Activated T-cell treated with anti-CD3 and anti-CD28 coated beads for 4 hours (primary cell): ENCODE data around the gene RLBP1.

Experiments used
- DNase-seq: peaks from one replicate; pipeline ENCODE4 v3.0.0-alpha.2; 2020

RLBP1 gene

DNA sequence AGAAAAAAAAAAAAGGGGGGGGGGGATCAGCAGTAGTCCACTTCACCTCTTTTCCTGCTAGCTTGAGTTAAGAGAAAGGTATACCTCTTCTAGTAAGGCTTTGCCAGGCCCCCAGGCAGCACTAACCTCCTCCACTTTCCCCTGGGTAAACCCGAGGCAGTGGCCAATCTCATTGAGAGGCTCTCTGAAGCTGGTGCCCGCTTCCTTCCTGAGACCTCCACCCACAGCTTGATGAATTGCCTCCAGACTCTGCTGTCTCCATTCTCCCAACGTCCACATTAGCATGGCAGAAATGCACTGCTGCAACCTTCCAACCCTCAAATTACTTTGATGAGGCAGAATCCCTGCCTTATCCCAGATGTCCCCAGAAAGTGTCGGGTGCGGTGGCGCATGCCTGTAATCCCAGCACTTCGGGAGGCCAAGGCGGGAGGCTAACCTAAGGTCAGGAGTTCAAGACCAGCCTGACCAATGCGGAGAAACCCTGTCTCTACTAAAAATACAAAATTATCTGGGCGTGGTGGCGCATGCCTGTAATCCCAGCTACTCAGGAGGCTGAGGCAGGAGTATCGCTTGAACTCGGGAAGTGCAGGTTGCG, 15.3 kb downstream of the RLBP1 start:
- no peak for DNase-seq

- DNase-seq: peak; percentile 17
These were observed 17.6 kb downstream of the RLBP1 start for GRCh38 chr15:89203705-89204273.

DNA sequence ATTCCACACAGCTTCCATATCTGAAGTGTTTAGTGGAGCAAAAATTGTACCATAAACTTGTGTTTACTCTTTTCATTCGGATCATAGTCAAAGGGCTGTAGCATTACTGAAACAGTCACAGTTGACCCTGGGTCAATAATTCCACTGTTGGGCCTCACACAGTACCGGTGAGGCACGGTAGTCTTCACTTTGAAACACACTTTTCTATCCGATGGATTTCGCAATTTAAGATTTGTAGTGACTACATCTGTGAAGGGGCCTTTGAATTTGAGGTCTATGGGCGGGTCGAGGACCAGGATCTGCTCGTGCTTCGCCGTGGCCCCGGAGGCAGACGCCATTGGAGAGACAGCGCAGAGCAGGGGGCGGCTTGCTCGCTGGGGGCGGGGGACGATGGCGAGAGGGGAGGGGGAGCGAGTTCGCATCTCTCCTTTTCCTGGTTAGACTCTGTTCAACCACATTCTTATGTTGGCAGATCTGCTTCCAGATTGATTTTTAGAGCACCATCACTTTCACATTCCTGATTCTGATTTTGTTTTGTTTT, 19.8 kb downstream of the RLBP1 start:
- DNase-seq: no peak

- DNase-seq: no peak
These were observed 21.2 kb downstream of the RLBP1 start for GRCh38 chr15:89200182-89200581.

GRCh38 chr15:89199746-89200145, 21.6 kb downstream of the RLBP1 start:
- DNase-seq: no peak

GRCh38 chr15:89198934-89199333, 22.4 kb downstream of the RLBP1 start:
- DNase-seq: no peak

GRCh38 chr15:89198196-89198595, 23.2 kb downstream of the RLBP1 start:
- no peak for DNase-seq

DNA sequence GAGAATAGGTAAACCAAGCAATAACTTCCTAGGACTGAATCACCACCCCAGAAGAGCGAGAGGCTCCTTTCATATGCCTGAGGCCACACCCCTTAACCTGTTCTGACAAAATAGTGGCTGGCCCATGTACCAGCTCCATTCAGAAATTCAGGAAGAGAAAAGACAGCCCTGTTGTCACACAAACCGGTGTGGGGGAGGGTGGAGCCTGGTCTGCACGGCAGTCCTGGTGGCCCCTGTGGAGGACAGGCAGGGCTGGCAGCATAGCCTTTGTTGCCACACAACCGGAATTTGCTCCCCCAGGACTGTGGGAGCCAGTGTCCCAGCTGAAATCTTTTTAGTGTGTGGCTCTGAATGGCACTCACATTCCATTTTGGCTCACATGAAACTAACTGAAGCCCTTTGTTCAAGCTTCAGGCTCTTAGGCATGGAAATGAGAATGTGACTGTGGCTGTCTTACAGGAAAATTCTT, 23.8 kb downstream of the RLBP1 start:
- no peak for DNase-seq

DNA sequence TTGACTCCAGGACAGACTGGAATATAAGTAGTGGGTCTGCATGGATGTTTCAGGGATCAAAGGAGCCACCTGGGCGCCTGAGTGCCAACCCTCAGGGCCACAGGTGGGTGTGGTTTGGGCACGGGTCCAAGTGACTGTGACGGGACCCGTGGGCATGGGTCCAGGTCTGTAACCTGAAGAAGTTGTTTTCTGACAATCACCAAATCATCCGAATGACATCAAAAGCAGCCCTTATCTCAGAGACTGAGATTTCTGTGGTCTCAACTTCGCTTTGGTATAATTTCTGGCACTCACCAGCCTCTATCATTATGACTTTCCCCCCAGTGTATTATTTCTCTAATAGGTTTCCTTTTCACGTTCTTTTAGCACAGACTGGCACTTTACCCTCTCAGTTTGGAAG, 24.4 kb downstream of the RLBP1 start:
- no peak for DNase-seq

DNA sequence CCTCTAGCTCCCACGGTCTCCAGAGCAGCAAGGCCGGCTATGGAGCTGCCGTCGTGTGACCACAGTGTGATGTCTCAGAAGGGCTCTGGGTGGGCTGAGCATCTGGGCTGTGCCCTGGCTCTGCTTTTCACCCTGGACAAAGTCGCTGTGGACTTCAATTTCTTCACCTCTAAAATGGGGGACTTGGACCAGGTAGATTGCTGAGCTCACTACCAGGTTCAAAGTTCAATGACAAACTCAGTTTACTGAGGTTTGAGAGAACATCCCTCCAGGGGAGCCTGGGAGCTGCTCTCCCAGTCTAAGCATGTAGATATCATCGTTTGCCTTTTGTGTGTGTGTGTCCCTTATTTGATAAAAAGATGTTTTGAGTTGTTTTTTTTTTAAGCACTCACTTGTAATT, 25.1 kb downstream of the RLBP1 start:
- no peak for DNase-seq

- DNase-seq: no peak
These were observed 25.5 kb downstream of the RLBP1 start for GRCh38 chr15:89195836-89196235.

DNA sequence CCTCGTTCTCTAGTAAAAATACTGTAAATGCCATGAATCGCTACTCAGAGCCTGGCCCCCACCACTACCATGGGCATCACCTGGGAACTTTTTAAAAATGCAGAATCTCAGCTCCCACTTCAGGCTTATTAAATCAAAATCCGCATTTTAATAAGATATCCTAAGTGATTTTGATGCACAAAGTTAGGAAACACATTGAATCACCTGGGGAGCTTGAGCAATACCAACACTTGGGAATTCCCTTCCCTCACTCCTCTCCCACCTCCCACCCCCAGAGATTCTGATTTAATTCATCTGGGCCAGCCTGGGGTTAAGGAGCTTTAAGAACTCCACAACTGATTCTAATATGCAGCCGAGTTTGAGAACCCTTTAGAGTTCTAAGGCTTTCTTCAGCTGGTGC, 26.8 kb downstream of the RLBP1 start:
- no peak for DNase-seq

- DNase-seq: no peak
These were observed 28.6 kb downstream of the RLBP1 start for GRCh38 chr15:89192766-89193165.

DNA sequence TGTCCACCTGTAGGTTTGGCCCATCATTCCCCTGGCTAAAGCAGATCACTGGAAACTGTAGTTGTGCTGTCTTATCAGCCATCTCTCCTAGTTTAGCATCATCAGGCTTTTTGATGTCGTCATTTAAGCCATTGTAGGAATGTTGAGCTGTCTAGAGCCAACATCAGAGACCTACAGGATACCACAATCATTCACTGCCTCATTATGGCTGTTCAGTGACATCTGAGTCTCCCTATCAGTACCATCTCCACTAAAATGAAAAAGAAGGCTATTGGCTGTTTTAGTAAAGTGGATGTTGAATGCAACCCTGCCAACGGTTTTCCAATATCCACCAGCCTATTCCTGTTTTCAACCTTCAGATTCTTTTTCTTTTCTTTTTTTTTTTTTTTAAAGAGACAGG, 29.2 kb downstream of the RLBP1 start:
- no peak for DNase-seq

GRCh38 chr15:89187986-89188514, 33.3 kb downstream of the RLBP1 start:
- DNase-seq: no peak

DNA sequence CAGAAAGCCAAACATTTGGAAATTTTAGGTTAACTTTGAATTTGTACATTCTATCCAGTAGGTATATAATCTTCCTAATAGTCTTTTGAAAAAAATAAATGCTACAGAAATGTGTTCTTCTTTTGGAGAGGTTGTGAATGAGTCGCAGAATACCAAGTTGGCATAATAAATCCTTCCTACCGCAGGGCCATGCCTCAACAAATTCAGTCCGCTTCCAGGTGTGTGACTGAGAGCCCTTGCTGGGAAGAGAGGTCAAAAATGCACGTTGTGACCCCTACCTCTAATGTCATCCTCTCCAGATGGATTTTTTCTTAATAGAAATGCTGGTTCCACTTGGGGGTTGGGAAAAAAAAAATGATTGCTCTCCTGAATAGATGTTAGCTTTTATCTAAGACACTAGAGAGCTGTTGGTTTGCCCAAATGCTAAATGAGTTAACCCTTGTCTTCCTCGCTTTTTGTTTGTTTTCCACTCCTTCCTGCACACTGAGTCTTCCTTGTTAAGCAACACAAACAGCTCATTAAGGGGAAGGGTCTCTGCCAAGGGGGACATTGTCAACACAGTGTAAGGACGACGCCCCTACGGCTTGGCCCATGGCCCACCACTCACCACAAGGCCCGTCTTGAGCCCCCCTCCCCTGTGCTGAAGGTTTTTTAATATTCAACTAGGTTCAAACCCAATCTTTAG, 33.9 kb downstream of the RLBP1 start:
- DNase-seq: no peak

GRCh38 chr15:89186803-89187202, 34.6 kb downstream of the RLBP1 start:
- DNase-seq: no peak

DNA sequence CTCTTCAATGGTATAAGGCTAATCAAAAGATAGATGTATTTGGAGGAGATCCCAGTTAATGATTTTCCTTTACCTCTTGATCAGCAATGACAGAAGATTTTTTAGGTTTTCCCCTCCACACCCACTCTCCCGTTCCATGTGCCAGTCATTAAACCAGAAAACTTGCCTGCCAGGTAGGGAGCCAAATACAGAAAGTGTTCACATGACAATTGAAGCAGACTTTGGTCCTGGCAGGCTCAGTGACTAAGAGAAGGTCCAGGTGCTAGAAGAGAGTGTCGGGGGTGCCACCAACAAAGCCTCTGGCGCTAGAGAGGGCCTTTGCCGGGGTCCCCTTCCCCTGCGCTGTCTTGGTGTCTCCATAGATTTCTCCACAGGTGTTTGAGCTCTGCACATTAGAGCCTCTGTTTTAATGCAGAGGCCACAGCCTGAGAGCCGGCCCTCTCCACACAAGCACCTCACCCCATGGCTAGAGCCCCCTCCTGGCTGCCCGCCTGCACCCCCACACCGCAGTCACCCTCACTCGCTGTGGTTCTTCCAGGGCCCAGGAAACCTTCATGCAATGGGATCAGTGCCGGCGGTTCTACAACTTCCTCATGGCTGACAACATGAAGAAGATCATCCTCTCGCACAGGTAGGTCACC, 36.4 kb downstream of the RLBP1 start:
- DNase-seq: no peak

DNA sequence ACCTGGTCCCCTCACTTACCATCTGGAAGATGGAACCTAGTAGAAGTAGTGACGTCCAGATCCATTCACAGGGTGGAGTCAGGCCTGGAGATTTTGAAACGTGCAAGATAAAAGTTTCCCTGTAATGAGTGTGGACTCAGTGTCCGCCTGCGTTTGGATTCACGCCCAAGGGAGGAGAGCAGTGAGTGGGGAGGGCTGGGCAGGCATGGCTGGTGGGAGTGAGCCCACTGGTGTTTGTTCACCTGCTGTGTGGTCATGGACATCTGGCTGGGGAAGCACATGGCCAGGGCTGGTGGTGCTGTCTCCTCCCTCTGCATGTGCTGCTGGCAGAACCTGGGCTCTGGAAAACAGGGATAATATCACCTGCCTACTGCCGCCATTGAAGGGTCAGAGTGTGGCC, 37.0 kb downstream of the RLBP1 start:
- DNase-seq: no peak

DNA sequence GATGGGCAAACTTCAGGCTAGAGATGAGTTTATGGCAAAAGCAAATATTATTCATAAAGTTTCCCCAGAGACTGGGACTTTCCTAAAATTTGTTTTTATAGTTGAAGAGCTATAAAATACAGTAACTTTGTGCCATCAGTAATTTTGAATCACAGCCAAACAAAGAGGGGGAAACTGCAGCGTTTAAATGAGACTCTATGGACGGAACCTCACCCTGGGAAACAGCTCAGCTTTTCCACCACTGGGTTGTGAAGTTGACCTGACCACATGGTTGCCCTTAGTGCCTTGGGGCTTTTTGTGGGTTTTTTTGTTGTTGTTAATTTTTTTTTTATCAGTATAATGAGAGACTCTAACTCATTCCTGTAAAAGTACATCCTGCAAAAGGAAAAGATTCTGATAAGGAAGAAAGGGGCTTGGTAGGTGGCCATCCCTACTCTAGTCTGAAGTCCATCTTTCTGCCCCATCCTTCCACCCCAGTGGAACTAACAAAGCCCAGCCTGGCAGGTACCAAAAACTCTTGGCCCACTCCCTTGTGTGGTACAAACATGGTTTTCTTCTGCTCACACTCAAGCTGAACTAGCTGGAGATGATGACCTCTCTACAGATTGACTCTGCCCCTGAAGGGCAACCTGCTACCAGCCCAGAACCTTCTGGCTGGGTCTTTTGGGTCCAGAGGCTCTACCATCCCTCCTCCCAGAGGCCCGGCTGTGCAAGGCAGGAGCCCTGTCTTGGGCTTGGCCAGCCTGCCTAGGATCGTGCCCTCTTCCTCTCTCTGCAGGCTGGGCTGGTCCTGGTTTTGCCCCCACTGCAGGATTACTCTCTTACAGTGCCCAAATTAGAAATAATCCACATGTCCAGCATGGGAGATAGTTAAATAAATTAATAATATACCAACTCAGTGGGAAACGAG, 41.2 kb downstream of the RLBP1 start:
- DNase-seq: no peak

GRCh38 chr15:89178307-89178977, 42.9 kb downstream of the RLBP1 start:
- no peak for DNase-seq
